Cerebellar cortex (tissue), 1 donor: ENCODE data around the gene FAM174B.
"Not testable (repeated sequence)": the region's sequence is repeated elsewhere in the genome, so short reads cannot be mapped to it uniquely, and the experiment has no call there.

Source experiments
- DNase-seq: peaks from one replicate; pipeline ENCODE4 v3.0.0-alpha.2; 2015; ENCODE audit warnings: low spot score

Gene FAM174B

DNA sequence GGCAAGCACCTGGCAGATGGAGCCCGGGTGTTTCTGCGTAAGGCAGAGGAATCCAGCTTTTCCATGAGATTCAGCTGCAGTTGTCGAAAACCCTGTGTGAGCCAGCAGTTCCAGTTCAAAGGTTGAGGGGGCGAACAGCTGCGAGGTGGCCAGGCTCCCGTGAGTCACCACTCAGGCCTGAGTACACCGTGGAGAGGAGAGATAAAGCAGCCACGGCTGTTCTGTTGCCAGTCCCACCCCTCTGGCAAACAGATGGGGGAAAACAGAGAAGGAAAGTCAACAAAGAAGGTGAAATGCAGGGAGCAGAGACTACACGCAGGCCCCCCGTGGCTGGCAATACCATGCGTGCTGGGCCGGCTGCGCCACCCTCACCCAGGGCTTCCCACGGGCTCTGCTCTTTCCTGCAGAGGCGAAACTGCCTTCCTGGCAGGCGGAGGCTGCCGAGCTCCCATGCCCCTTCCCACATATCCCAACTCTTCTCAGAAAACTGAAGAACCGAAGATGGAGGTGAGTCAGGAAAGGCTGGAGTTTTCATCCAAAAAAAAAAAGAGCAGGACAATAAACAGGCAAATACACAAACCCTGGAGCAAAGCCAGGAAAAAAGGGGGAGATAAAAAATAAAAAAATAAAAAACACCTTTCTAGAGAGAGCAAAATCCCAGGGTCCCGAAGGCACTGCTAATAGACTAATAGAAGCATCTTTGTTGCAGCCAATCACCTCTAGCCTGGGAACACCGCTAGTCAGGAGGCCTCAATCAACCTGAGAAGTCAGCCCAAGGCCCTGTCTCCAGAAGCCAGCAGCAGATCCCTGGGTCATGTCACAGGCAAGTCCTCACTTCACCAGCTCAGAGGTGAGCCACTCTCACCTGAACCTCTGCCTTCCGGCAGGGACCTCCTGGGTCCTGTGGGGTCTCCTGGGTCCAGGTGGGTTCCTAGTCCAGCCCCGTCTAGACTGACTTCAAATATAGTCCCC is 37.7 kb downstream of the FAM174B start:
- DNase-seq: no peak

DNA sequence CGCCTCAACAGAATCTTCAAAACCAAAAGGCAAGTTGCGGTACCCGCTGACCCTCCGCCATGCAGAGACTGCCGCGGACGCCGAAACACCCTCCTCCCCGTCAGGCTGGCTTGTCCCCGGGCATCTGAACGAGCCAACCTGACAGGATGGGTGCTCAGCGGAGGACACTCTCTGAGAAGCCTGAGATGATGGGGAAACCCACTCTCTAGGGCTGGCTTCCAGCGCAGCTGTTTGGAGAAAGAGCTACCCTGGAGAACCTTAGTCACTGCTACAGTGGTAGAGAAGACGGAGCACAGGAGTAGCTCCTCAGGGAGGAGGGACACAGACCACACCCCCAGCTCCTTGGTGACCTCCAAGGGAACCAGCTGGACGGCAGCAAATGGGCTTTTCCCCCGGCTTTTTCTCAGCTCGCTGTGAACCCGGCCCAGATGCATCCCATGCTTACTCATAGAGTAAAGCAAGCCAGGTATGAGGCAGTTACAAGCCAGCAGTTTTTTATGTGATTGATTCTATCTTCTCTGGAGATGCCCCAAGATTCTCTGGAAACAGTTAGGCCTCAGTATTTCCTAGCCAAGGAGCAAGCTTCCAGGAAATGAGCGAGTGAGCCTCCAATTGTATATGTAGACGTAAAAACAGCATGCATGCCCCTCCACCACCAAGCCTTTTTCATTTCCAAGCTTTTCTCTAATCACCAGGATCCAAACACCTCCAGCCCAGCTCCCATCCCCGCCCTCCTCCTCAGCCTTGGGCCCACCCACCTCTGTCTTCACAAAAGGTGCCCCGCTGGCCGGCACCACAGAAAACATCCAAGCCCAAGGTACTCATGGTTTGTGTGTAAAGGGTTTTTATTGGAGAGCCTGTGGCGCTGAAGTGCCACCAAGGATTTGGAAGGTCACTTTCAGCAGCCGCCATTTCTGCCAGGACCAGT is 38.7 kb downstream of the FAM174B start:
- DNase-seq: no peak

GRCh38 chr15:92614791-92615785 is 40.5 kb downstream of the FAM174B start:
- DNase-seq: no peak

GRCh38 chr15:92614301-92614700 is 41.3 kb downstream of the FAM174B start:
- DNase-seq: no peak

GRCh38 chr15:92613841-92614240 is 41.7 kb downstream of the FAM174B start:
- DNase-seq: no peak

GRCh38 chr15:92612891-92613290 is 42.7 kb downstream of the FAM174B start:
- no peak for DNase-seq

DNA sequence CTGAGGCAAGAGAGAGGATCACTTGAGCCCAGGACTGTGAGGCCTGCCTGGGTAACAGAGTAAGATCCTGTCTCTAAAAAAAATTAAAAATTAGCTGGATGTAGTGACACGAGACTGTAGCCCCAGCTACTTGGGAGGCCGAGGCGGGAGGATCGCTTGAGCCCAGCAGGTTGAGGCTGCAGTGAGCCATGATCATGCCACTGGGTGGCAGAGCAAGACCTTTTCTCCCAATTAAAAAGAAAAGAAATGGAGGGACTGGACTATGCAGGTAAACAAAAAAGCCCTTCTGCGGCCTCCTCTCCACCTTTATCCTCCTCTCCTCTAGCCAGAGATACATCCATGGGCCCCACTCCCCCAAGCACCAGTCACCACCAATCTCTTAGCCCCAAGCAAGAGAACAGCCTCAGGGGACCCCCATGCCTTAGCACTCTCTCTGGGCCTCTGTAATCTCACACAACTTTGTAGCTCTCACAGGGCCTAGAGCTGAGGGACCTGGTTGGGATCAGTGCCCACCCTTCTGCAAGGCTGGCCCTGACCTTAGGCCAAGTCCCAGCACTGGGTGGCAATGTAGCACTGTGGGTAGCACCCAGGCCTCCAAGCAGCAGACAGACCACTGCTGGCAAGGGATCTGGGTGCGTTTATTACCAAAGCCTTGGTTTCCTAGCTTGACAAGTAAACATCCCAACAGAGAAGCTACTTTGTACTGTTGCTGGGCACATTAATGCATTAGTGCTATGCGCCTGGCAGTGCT is 43.4 kb downstream of the FAM174B start:
- no peak for DNase-seq

GRCh38 chr15:92611150-92611549 is 44.4 kb downstream of the FAM174B start:
- no peak for DNase-seq

DNA sequence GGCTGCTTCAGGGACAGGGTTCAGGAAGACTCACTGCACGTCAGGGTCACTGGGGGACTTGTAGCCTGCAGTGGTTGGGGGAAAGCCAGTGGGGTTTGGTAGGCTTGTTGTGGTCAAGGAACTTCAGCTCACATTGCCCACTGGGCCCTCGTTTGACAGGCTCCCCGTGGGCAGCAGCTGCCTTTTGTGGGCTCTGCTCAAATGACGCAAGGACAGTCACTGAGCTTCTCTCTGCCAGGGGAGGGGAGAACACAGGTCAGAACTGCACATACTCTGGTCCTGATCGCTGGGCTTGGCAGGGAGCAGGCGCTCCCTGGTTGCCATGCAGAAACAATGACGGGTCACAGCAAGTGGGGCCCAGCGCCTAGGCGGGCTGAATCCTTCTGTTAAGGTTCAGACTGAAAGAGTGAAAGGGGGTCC is 45.5 kb downstream of the FAM174B start:
- no peak for DNase-seq

GRCh38 chr15:92608866-92609700 is 46.5 kb downstream of the FAM174B start:
- no peak for DNase-seq

DNA sequence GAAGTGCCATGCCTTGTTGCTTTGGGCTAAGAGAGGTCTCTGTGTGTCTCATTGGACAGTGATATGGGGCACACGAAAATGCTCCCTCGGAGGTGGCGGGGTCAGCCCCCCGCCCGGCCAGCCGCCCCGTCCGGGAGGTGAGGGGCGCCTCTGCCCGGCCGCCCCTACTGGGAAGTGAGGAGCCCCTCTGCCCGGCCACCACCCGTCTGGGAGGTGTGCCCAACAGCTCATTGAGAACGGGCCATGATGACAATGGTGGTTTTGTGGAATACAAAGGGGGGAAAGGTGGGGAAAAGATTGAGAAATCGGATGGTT is 48.8 kb downstream of the FAM174B start:
- not testable (repeated sequence) for DNase-seq

- DNase-seq: no peak
Measured at GRCh38 chr15:92606126-92606835, 49.3 kb downstream of the FAM174B start.

DNA sequence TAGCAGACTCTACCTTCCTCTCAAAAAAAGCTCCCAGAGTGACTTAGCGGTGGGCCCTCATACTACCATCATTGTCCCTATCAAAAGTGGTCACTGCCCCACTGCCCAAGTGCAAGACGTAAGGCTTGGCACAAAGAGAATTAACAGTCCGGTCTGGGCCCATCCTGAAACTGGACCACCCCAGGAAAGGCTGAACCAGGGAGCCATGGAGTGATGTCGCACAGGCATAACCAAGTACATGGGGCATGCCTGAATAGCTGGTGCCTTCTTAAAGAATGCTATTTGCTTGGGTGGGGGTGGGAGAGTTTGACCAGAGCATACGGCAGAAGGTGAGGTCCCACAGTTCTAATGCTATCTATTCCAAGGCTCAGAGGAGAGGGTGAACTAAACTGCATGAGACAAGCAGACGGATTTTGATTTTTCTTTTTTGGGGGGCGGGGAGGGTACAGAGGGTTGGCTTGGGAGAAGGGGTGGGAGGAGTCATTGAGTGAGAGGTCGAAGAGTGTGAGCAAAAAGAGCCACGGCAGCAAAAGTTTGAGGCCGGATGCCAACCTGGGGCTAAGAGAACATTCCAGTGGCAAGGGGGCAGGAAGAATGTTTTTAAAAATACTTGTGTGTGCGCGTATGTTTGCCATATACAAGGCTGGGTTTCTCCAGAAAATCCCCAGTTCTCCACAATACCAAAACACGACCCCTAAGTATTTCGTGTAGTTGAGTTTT is 50.2 kb downstream of the FAM174B start:
- DNase-seq: no peak

- DNase-seq: no peak
Measured at GRCh38 chr15:92603743-92604470, 51.7 kb downstream of the FAM174B start.

DNA sequence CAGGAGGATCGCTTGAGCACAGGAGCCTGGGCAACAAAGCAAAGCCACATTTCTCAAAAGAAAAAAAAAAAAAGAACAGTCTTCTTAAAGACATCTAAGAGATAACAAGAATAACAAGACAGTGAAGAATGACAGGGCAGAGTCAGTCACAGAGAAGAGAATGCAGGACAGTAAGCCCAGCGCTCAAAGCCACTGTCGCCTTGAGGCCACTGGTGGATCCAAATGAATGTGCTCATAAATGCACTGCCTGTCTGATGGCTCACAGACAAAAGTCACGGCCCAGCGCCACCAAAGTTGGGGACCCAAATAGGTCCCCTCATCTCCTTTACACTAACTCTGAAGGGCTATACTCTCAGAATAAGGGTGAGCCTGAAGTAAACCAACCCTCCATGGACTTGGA is 52.3 kb downstream of the FAM174B start:
- DNase-seq: no peak

DNA sequence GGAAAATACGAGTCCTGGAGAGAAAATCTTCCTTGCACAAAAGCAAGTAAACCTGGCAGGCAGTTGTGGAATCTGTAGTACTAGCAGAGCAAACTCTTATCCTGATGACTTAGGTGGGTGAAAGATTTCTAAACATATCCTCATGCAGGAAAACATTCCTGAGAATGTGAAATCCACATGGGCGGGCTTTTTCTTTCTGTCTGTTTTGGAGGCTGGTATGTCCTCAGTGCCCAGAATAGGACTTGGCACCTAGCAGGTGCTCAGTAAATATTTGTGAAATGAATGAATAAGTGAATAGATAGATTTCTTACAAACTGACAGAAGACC is 53.3 kb downstream of the FAM174B start:
- DNase-seq: no peak

GRCh38 chr15:92601592-92602266 is 53.8 kb downstream of the FAM174B start:
- no peak for DNase-seq

GRCh38 chr15:92600856-92601255 is 54.7 kb downstream of the FAM174B start:
- DNase-seq: no peak
